HG02938 (cell line): ENCODE results near the gene MGMT.

Source experiments
- ATAC-seq: cut with Tn5 transposase; IDR thresholded peaks from one replicate; pipeline ENCODE4 v1.9.1; 2021; ENCODE audit warnings: mild to moderate bottlenecking, moderate library complexity; ENCODE audit not compliant: unreplicated experiment

The MGMT gene

DNA sequence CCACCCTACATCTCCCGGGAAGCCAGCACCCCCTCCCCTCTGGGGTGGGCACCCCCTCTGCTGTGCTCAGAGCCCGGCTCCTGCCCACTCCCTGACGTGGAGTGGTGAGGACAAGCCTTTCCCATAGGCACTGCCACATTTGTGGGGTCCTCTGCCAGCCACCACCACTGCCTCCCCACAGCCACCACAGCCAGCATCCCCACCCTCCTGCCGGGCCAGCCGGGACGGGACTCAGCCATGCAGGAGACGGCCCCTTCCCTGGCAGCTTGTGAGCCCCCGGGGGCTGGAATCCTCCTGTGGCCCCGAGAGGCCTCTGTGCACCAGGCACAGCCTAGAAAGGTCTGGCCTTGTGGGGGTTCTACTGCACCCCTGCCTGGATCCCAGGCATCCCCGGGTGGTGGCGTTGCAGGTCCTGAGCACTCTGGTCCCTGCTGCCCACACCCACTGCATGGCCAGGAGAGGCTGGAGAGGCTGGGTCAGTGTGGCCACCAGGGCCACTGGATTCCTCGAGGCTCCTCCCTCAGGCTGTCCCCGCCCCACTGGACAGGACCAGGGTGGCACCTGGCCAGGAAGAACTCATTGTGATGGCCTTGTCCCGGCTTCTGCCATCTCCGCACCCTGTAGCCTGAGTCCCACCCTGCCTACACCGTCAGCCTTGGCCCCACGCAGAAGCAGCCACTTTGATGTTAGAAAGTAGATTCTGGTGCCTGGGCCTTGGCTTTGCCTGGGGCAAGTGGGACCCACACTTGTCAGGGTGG is 349.0 kb downstream of the MGMT start:
- ATAC-seq: no peak

- ATAC-seq: no peak
These were observed 349.6 kb downstream of the MGMT start for GRCh38 chr10:129816656-129817045.
